ENCODE data around the gene ATP8B1. TPM values are rescaled to one million over a fixed set of nuclear protein-coding genes. Genes with fewer than 3 reads are reported as not detected.
"Not testable (repeated sequence)": the region's sequence is repeated elsewhere in the genome, so short reads cannot be mapped to it uniquely, and the experiment has no call there.

The ATP8B1 gene
- total RNA-seq, 4 donors from 2014 or later = 1.6 to 4.2 (median 2.6) TPM

DNA sequence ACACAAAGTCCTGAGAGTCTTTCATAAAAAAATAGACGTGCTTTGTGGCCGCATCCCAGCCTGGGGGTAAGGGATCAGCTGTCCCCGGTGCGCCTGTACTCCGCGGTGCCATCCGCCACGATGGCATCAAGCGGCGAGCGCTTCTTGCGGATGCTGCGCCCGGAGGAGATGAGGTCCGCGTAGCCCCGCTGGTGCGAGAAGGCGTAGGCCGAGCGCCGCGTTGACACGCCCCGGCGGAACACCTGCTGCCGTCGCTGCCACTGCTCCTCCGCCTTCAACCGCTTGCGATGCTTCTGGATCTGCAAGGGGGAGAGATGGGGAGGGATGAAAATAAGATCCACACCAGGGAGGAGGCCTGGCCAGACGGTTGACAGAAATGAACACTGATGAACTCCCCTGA lies 154.7 kb downstream of the ATP8B1 start:
- Histone ChIP-seq H3K9me3 (no peaks in the 10 kb centered on the region), H3K4me1 (no peaks in the 10 kb centered on the region), H3K27me3 (no peaks in the 10 kb centered on the region), H3K4me3 (no peak overlapping the region), H3K27ac (no peak overlapping the region), H3K36me3 (peaks cover 0 to 7% of the 10 kb centered on the region in 2 donors)
- DNase-seq = no peak
- no peak for TF ChIP-seq POLR2A (IDR thresholded peaks at IDR 0.05)
- TF ChIP-seq, protein P1, sequence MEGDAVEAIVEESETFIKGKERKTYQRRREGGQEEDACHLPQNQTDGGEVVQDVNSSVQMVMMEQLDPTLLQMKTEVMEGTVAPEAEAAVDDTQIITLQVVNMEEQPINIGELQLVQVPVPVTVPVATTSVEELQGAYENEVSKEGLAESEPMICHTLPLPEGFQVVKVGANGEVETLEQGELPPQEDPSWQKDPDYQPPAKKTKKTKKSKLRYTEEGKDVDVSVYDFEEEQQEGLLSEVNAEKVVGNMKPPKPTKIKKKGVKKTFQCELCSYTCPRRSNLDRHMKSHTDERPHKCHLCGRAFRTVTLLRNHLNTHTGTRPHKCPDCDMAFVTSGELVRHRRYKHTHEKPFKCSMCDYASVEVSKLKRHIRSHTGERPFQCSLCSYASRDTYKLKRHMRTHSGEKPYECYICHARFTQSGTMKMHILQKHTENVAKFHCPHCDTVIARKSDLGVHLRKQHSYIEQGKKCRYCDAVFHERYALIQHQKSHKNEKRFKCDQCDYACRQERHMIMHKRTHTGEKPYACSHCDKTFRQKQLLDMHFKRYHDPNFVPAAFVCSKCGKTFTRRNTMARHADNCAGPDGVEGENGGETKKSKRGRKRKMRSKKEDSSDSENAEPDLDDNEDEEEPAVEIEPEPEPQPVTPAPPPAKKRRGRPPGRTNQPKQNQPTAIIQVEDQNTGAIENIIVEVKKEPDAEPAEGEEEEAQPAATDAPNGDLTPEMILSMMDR (IDR thresholded peaks at IDR 0.05 in 4 of 5, conservative IDR thresholded peaks at IDR 0.05 in 1 of 5) = no peak
- intact Hi-C loops (cut with DNase I; ENCODE audit: low total_unique reads) = no loop called here
- no peak for ATAC-seq
- in situ Hi-C loops (cut with MboI; ENCODE audit: low sequenced_read_pairs in 4 of 4) = loop anchor here in 3 of 4 donors (25.0 kb wide), 2 partner anchors 164 to 464 kb away; partner anchors contain the start of gene ATP8B1 (in 1 of the 3)

DNA sequence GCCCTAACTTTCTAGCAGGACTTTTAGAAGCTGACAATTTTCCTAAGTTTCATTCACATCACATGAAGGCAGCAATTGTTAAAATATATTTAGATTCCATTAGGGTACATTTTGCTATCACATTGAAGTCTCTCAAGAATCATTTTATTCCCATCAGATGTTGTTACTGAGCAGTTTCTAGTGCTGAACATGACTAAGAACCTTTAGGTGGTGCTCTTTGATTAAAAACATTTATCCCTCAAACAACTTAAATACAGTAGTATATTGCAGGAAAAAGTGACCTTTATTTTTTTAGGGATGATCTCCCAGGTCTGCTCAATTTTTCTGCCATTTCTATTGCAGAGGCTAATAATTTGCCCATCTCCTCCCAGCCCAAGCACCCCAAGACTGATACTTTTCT lies 158.6 kb downstream of the ATP8B1 start:
- DNase-seq (no peak), ATAC-seq (no peak)
- no peaks in the 10 kb centered on the region for H3K4me1 ChIP-seq
- H3K27ac ChIP-seq = no peak overlapping the region
- in situ Hi-C loops (cut with MboI; ENCODE audit: low sequenced_read_pairs in 4 of 4) = loop anchor here in 3 of 4 donors (25.0 kb wide), 2 partner anchors 168 to 468 kb away; partner anchors contain the start of gene ATP8B1 (in 1 of the 3)
- H3K4me3 ChIP-seq = no peak overlapping the region
- H3K36me3 ChIP-seq = peaks cover 0 to 7% of the 10 kb centered on the region in 2 donors
- intact Hi-C loops (cut with DNase I; ENCODE audit: low total_unique reads) = no loop called here
- no peaks in the 10 kb centered on the region for H3K27me3 ChIP-seq
- no peaks in the 10 kb centered on the region for H3K9me3 ChIP-seq
- TF ChIP-seq, protein P1 (IDR thresholded peaks at IDR 0.05 in 4 of 5, conservative IDR thresholded peaks at IDR 0.05 in 1 of 5) = no peak
- no peak for TF ChIP-seq POLR2A (IDR thresholded peaks at IDR 0.05)

DNA sequence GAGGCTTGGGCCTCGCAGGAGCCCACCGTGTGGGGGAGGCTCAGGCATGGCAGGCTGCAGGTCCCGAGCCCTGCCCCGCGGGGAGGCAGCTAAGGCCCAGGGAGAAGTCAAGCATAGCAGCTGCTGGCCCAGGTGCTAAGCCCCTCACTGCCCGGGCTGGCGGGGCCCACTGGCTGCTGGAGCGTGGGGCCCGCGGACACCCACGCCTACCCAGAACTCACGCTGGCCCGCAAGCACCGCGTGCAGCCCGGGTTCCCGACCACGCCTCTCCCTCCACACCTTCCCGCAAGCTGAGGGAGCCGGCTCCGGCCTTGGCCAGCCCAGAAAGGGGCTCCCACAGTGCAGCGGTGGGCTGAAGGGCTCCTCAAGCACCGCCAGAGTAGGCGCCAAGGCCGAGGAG lies 159.4 kb downstream of the ATP8B1 start:
- ATAC-seq; H3K27me3 ChIP-seq; H3K4me1 ChIP-seq; DNase-seq; intact Hi-C loops (cut with DNase I; ENCODE audit: low total_unique reads); H3K36me3 ChIP-seq; H3K4me3 ChIP-seq; H3K27ac ChIP-seq; H3K9me3 ChIP-seq: not testable (repeated sequence)
- in situ Hi-C loops (cut with MboI; ENCODE audit: low sequenced_read_pairs in 4 of 4) = loop anchor here in 3 of 4 donors (25.0 kb wide), 2 partner anchors 169 to 469 kb away; partner anchors contain the start of gene ATP8B1 (in 1 of the 3)

DNA sequence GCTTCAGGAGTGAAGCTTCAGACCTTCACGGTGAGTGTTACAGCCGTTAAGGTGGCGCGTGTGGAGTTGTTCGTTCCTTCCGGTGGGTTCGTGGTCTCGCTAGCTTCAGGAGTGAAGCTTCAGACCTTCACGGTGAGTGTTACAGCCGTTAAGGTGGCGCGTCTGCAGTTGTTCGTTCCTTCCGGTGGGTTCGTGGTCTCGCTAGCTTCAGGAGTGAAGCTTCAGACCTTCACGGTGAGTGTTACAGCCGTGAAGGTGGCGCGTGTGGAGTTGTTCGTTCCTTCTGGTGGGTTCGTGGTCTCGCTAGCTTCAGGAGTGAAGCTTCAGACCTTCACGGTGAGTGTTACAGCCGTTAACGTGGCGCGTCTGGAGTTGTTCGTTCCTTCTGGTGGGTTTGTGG lies 160.7 kb downstream of the ATP8B1 start:
- DNase-seq; intact Hi-C loops (cut with DNase I; ENCODE audit: low total_unique reads); H3K9me3 ChIP-seq; ATAC-seq; H3K27me3 ChIP-seq; H3K36me3 ChIP-seq; H3K27ac ChIP-seq; H3K4me1 ChIP-seq; H3K4me3 ChIP-seq: not testable (repeated sequence)
- in situ Hi-C loops (cut with MboI; ENCODE audit: low sequenced_read_pairs in 4 of 4) = loop anchor here in 3 of 4 donors (25.0 kb wide), 2 partner anchors 170 to 470 kb away; partner anchors contain the start of gene ATP8B1 (in 1 of the 3)

DNA sequence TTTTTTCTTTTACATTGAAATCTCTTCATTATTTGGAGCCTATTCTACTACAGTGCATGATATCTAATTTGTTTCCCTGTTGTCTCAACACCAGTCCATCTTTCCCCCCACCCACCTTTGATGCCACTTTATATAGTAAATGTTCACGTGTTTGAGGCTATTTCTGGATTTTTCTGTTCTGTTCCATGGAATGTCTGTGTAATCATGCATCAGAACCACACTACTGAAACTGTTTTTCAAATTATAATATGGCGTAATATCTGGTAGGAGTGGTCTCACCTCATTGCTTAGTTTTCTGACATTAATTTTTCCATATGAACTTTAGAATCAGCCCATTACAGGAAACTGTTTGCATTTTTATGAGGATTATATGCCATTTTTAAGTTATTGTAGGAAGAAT lies 162.4 kb downstream of the ATP8B1 start:
- no peaks in the 10 kb centered on the region for H3K9me3 ChIP-seq
- ATAC-seq = no peak
- in situ Hi-C loops (cut with MboI; ENCODE audit: low sequenced_read_pairs in 4 of 4) (loop anchor here in 3 of 4 donors (25.0 kb wide), 2 partner anchors 172 to 472 kb away; partner anchors contain the start of gene ATP8B1 (in 1 of the 3)), intact Hi-C loops (cut with DNase I; ENCODE audit: low total_unique reads) (no loop called here)
- H3K4me3 ChIP-seq = no peak overlapping the region
- no peaks in the 10 kb centered on the region for H3K36me3 ChIP-seq
- H3K27ac ChIP-seq = no peak overlapping the region
- H3K27me3 ChIP-seq = no peaks in the 10 kb centered on the region
- TF ChIP-seq, protein P1 (IDR thresholded peaks at IDR 0.05 in 4 of 5, conservative IDR thresholded peaks at IDR 0.05 in 1 of 5) = no peak
- no peak for TF ChIP-seq POLR2A (IDR thresholded peaks at IDR 0.05)
- no peak for DNase-seq
- no peaks in the 10 kb centered on the region for H3K4me1 ChIP-seq

DNA sequence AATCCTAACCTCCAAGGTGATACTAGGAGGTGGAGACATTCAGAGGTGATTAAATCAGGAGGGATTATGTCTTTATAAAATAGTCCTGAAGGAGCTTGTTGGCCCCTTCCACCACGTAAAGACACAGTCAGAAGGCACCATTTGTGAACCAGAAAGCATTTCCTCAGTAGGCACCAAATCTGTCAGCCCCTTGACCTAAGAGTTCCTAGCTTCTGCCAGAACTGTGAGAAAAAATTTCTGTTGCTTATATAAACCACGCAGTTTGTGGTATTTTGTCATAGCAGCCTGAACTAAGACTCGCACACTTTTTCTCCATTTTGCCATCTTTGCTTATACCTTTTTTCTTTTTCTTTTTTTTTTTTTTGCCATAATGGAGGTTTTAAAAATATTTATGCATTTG lies 162.9 kb downstream of the ATP8B1 start:
- intact Hi-C loops (cut with DNase I; ENCODE audit: low total_unique reads) (no loop called here), in situ Hi-C loops (cut with MboI; ENCODE audit: low sequenced_read_pairs in 4 of 4) (loop anchor here in 3 of 4 donors (25.0 kb wide), 2 partner anchors 172 to 472 kb away; partner anchors contain the start of gene ATP8B1 (in 1 of the 3))
- Histone ChIP-seq H3K9me3 (no peaks in the 10 kb centered on the region), H3K4me1 (peaks cover 0 to 2% of the 10 kb centered on the region in 2 donors), H3K4me3 (no peak overlapping the region), H3K27ac (no peak overlapping the region), H3K27me3 (no peaks in the 10 kb centered on the region), H3K36me3 (no peaks in the 10 kb centered on the region)
- no peak for DNase-seq
- TF ChIP-seq POLR2A (IDR thresholded peaks at IDR 0.05) = no peak
- TF ChIP-seq, protein P1 (IDR thresholded peaks at IDR 0.05 in 4 of 5, conservative IDR thresholded peaks at IDR 0.05 in 1 of 5) = no peak
- ATAC-seq = no peak

Measured in gastrocnemius medialis (tissue), 4 donors.